CD4-positive, alpha-beta T cell treated with Interleukin-17A for 1 hour (primary cell): Measurements from ENCODE around the gene SLC9B2.
A peak's percentile ranks its signal among the peaks of the same experiment; 100 is the strongest.

Experiments used
- DNase-seq: peaks from one replicate; pipeline ENCODE4 v3.0.0-alpha.2; 2020

The SLC9B2 gene, protein sequence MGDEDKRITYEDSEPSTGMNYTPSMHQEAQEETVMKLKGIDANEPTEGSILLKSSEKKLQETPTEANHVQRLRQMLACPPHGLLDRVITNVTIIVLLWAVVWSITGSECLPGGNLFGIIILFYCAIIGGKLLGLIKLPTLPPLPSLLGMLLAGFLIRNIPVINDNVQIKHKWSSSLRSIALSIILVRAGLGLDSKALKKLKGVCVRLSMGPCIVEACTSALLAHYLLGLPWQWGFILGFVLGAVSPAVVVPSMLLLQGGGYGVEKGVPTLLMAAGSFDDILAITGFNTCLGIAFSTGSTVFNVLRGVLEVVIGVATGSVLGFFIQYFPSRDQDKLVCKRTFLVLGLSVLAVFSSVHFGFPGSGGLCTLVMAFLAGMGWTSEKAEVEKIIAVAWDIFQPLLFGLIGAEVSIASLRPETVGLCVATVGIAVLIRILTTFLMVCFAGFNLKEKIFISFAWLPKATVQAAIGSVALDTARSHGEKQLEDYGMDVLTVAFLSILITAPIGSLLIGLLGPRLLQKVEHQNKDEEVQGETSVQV

GRCh38 chr4:103076747-103077347 is at the start of gene SLC9B2:
SLC9B2 (minus strand) TSS chr4:103076761; CDS start chr4:103067550, 9,211 bp downstream.
- DNase-seq: no peak

DNA sequence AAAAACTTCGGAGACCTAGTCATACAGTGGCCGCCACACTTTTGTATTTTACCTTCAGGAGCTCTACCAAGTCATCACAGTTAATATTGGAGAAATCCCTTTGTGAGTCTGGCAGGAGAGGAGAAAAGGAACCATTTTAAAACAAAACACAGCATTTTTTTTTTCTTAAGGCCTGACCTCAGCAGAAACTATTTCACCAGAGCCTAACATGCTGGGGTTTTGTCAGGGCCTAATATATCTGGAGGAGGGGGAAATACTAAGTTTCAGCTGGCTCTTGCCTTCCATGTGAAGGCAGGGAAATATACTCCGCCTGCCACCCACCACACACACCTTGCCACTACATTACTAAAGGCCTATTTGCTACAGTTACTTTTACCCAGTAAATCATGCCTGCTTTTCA is 49.6 kb upstream of the SLC9B2 start:
- DNase-seq: no peak

DNA sequence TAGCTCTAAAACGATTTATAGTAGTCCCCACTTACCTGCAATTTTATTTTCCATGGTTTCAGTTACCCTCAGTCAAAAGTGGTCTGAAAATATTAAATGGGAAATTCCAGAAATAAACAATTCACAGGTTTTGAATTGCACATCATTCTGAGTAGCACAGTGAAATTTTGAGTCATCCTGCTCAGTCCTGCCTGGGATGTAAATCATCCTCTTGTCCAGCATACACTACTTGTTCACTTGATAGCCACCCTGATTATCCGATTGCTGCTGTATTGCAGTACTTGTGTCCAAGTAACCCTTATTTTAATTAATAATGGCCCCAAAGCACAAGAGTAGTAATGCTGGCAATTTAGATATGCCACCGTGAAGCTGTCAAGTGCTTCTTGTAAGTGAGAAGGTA is 46.6 kb upstream of the SLC9B2 start:
- DNase-seq: no peak

GRCh38 chr4:103118166-103118565 is 41.6 kb upstream of the SLC9B2 start:
- no peak for DNase-seq

DNA sequence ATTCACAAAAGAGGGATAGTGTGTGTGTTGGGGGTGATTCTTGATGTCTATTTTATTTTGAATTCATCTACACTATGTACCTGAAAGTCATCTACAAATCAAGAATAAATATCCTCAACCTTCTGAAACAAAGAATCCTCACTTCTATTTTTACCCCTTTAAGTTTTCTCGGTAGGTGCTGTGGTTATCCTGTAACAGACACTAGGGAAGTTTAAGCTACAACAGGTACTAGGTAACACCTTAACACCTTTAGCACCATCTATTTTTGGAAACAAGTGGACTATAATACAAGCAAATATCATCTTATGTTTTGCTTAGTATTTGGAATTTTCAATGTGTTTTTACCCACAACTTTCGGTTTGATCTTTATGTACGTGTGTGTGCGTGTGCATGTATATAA is 35.0 kb upstream of the SLC9B2 start:
- DNase-seq: no peak

GRCh38 chr4:103108542-103108941 is 32.0 kb upstream of the SLC9B2 start:
- DNase-seq: no peak

DNA sequence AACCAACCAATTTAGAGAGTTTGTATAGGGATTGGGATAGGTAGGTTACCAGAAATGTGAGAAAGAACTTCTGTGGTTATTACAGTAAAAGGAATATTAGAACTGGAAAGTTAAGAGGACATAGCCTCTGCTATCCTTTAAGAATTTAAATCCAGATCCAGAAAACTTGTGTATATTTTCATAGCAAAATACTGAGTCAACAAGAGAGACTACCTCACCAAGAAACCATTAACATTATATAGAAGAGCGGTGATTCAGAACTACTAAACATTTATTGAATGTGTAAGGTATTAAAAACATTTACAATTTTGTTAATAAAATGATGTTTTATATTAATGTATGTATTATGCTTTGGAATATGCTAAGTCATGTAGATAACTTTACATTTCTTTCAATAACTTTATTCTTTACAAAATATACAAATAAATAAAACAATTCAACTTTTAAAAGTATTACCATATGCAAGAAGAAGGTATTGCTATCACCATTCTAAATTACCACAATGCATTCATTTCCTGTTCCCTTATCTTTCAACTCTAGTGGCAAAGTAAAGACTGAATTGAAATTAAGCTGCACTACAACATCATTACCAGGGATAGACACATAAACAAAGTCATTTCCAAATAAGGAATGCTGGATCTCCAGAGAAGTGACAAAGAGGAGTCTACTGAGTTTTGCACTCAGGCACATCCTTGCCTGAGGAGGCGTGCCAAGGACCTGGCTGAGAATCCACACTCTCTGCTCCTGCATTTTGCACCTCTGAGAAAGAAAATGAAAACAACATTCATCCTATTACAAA is 29.2 kb upstream of the SLC9B2 start:
- DNase-seq: no peak

GRCh38 chr4:103104886-103105285 is 28.3 kb upstream of the SLC9B2 start:
- no peak for DNase-seq

DNA sequence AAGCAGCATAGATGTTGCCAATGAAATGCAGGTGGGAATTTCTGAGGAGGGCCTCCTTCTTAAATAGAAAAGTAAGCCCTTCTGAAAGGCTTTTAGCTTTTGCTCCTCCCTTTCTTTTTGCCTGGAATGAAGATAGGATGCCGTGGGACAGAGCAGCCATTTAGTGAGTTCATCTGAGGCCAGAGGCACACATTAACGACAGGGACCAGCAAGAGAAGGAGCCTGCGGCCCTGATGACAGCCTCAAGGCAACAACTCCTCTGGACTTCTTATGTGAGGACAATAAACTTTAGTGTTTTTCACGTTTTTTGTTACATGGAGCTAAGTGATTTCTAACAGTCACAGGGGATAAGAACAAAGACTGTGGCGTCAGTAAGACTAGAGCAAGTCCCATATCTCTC is 24.1 kb upstream of the SLC9B2 start:
- no peak for DNase-seq

DNA sequence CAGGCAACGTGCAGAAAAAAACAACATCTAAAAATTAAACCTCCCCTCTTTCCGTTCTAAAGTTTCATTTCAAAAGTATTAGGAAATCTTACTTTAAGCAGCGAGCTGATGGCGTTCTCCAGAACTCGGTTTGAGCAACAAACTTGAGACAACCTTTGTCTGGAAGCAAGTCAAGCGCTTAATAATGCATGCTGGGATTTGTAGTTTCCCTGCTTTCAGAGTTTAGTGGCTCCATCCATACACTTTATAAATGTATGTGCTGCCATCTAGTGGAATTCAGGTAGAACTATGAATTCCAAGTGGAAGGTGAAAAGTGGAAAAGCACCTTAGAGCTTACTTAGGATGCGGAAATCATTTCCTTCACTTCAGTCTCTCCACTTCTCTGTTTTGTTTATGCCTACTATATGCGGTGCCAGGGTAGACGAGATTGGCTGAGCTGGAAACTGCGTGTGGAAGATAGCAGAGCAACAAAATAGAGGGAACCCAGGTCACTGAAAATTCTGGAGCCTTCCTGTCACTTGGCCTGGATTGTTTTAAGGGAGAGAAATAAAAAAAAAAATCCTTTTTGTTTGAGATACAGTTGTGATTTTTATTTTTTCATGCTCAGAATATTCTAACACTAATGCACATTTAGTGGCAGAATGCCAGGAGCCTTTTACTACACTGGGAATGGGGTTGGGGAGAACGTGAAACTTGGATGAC is 23.3 kb upstream of the SLC9B2 start, which contains the start of gene BDH2:
TSS of gene BDH2 (minus strand) at position 144 of the 702 bp plus-strand sequence. CDS start 3,580 bp downstream, outside the sequence.
- peak; percentile 90 for DNase-seq

- no peak for DNase-seq
Measured at GRCh38 chr4:103098756-103099440, 22.3 kb upstream of the SLC9B2 start.

GRCh38 chr4:103098341-103098740 is 21.8 kb upstream of the SLC9B2 start:
- DNase-seq: no peak

DNA sequence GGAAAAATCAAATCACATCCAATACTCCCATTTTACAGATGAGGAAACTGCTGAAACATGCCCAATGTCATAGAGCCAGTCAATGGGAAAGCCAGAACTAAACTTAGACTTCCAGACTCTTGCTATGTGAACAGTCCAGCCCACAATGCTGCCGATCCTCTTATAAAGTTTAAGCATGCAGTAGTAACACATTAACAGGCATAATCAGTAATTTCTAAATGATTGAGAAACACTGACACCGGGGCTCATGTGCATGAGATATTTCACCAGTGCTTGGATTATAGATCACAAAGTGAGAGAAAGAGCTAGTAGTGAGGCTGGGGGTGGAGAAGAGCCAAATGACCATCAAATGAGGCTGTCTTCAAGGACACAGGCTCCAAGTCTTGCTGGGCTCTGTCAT is 20.6 kb upstream of the SLC9B2 start:
- DNase-seq: no peak

DNA sequence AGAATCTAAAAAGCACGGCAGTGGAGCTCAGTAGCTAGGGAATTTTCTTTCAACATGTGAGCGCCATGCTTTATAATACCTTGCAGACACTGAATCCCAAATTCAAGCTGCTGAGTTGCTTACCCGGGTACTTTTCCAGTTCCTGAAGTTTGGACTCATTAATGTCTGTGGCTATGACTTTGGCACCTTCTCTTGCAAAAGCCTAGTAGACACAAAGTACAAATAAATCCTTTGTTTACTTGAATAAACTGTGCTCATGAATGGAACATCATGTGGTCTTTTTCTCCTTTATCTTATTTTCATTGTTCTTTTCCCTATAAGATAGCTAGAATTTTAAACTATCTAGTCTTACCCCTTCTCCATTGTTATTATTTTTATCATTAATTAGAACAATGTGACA is 18.5 kb upstream of the SLC9B2 start:
- no peak for DNase-seq

DNA sequence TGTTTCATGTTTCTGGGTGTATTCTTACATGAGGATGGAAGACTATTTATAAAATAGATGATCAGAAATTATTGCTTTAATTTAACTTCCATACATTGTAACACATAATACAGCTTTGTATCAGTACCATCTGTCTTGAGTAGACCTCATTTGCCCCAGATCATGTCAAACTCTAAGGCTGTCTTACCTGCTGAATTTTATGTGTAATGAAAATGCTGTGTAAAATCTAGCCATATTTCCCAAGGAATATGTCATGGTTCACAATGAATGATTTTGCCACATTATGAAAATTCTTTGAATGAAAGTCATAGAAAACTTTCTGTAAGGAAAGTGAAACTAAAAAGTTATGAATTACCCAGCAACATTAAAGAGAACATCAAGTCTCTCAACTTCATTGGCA is 15.7 kb upstream of the SLC9B2 start:
- no peak for DNase-seq

GRCh38 chr4:103091601-103092223 is 15.2 kb upstream of the SLC9B2 start:
- peak; percentile 75 for DNase-seq

GRCh38 chr4:103089481-103089880 is 12.9 kb upstream of the SLC9B2 start:
- no peak for DNase-seq

DNA sequence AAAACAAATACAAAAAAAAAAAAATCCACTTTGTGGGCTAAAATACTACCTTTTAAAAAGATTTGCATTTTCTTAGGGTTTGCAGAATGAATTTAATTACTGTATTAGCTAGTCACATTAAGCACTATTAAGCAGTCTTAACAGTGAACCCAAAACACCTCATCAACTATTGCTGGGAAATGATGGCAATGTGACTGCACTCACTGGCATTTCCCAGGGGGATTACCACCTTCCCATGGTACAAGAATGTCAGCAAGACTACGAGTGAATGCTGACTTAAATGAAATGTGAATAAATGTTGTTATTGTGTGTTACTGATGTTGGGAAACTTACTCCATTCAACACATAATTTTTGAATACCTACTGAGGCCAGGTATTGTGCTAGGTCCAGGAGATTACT is 10.0 kb upstream of the SLC9B2 start:
- DNase-seq: no peak

DNA sequence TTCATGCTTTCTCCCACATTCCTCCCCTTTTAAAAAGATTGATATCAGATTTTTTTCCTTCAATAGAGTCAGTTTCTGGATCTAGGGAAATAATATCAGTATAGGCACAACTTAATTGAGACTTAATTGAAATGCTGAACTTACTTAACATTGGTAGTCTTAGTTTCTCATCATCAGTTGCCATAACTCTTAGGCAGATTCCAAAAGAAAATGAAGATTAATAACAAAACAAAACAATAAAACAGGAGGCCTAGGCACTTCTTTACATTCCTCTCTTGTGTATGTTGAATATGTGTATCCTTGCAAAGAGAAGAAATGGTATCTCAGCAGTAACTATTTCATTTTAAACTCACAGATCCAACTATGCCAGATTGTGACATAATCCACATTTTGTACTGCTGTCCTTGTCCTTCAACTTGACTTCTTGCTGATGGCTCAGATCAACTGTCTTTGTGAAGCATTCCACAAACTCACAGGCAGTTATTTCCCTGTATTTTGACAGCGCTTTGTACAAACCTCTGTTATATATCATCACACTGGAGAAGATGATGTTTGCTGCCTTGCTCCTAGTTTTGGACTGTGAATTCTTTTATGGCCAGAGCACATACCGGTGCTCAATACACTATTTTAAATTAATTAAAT is 9.1 kb upstream of the SLC9B2 start:
- no peak for DNase-seq

DNA sequence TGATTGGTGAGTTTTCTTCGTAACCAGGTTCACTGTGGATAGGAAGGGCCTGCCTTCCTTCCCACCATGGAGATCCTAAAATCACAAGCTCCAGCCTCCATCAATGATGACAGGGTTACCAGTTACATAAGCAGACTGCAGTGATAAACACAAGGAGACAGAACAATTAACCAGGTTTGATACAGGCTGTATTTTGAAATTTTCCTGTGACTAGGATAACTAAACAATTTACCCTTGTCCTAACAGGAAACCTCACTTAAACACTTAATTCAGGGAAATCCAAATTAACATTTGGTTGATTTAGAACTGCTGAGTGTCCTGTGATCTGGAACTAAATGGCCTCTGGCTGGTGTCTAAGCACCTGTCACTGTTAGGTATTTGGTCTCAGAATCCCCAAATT is 3.1 kb upstream of the SLC9B2 start:
- DNase-seq: no peak
